H9 (cell line): Measurements from ENCODE around the gene GPI. TPM values are rescaled to one million over a fixed set of nuclear protein-coding genes. Genes with fewer than 3 reads are reported as not detected.

Experiments
- DNase-seq: peaks from one replicate; pipeline ENCODE4 v3.0.0-alpha.2; 2017
- H2AFZ ChIP-seq: one replicate; pipeline ENCODE4 v1.6.1; 2013; ENCODE audit warnings: mild to moderate bottlenecking, low read length, control low read depth, moderate library complexity
- H2AK5ac ChIP-seq: 2 replicates; pipeline ENCODE4 v1.6.1; 2013; ENCODE audit warnings: low read length, control low read depth, mixed read lengths; ENCODE audit not compliant: insufficient read length
- H2BK120ac ChIP-seq: one replicate; pipeline ENCODE4 v1.6.1; 2013; ENCODE audit warnings: low read depth, mild to moderate bottlenecking, low read length, control low read depth, inconsistent platforms; ENCODE audit not compliant: poor library complexity, severe bottlenecking
- H2BK12ac ChIP-seq: 2 replicates; pipeline ENCODE4 v1.6.1; 2013; ENCODE audit warnings: low read length, control low read depth, mixed read lengths, low read depth; ENCODE audit not compliant: insufficient read length
- H2BK15ac ChIP-seq: 2 replicates; pipeline ENCODE4 v1.6.1; 2013; ENCODE audit warnings: low read depth, low read length, control low read depth
- H2BK20ac ChIP-seq: one replicate; pipeline ENCODE4 v1.6.1; 2013; ENCODE audit warnings: low read depth, mild to moderate bottlenecking, low read length, control low read depth, inconsistent platforms; ENCODE audit not compliant: poor library complexity, severe bottlenecking
- H2BK5ac ChIP-seq: 2 replicates; pipeline ENCODE4 v1.6.1; 2013; ENCODE audit warnings: low read length, control low read depth, mixed read lengths; ENCODE audit not compliant: insufficient read length
- H3K14ac ChIP-seq: 2 replicates; pipeline ENCODE4 v1.6.1; 2013; ENCODE audit warnings: low read length, control low read depth; ENCODE audit not compliant: insufficient read depth
- H3K18ac ChIP-seq: 2 replicates; pipeline ENCODE4 v1.6.1; 2013; ENCODE audit warnings: low read depth, mild to moderate bottlenecking, mixed read lengths, low read length, control low read depth; ENCODE audit not compliant: insufficient read length
- H3K23ac ChIP-seq: 2 replicates; pipeline ENCODE4 v1.6.1; 2013; ENCODE audit warnings: low read length, control low read depth, mixed read lengths, low read depth; ENCODE audit not compliant: insufficient read length
- H3K23me2 ChIP-seq: 2 replicates; pipeline ENCODE4 v1.6.1; 2013; ENCODE audit warnings: low read depth, mild to moderate bottlenecking, mixed read lengths, low read length, control low read depth; ENCODE audit not compliant: insufficient read length, poor library complexity, severe bottlenecking
- H3K27ac ChIP-seq: 2 replicates; pipeline ENCODE4 v1.5.1; 2013; ENCODE audit warnings: low read length, control low read depth, mixed read lengths, low read depth; ENCODE audit not compliant: insufficient read length
- H3K27me3 ChIP-seq: 2 replicates; pipeline ENCODE4 v1.6.1; 2013; ENCODE audit warnings: low read length, control low read depth, inconsistent platforms; ENCODE audit not compliant: insufficient read depth
- H3K4ac ChIP-seq: 2 replicates; pipeline ENCODE4 v1.6.1; 2013; ENCODE audit warnings: low read depth, mild to moderate bottlenecking, control low read depth, inconsistent platforms, low read length, moderate library complexity
- H3K4me1 ChIP-seq: 2 replicates; pipeline ENCODE4 v1.6.1; 2013; ENCODE audit warnings: low read length, control low read depth, inconsistent platforms; ENCODE audit not compliant: insufficient read depth
- H3K4me2 ChIP-seq: 2 replicates; pipeline ENCODE4 v1.6.1; 2013; ENCODE audit warnings: low read length, control low read depth, mixed read lengths; ENCODE audit not compliant: insufficient read length, insufficient read depth
- H3K56ac ChIP-seq: 2 replicates; pipeline ENCODE4 v1.6.1; 2013; ENCODE audit warnings: low read depth, mild to moderate bottlenecking, mixed read lengths, low read length, control low read depth; ENCODE audit not compliant: insufficient read length
- H3K79me1 ChIP-seq: 2 replicates; pipeline ENCODE4 v1.6.1; 2013; ENCODE audit warnings: low read depth, mild to moderate bottlenecking, moderate library complexity, low read length, control low read depth, inconsistent platforms; ENCODE audit not compliant: insufficient read depth, poor library complexity, severe bottlenecking
- H3K79me2 ChIP-seq: 2 replicates; pipeline ENCODE4 v1.6.1; 2013; ENCODE audit warnings: low read length, control low read depth, inconsistent platforms; ENCODE audit not compliant: insufficient read depth
- H3K9ac ChIP-seq: 2 replicates; pipeline ENCODE4 v1.6.1; 2013; ENCODE audit warnings: low read length, control low read depth, mixed read lengths; ENCODE audit not compliant: insufficient read length; ENCODE audit errors: extremely low read depth
- H3K9me3 ChIP-seq: one replicate; pipeline ENCODE4 v1.6.1; 2013; ENCODE audit warnings: low read depth, low read length, inconsistent platforms; ENCODE audit not compliant: control insufficient read depth
- H3T11ph ChIP-seq: one replicate; pipeline ENCODE4 v1.6.1; 2013; ENCODE audit warnings: mild to moderate bottlenecking, low read length, control low read depth, inconsistent platforms
- H4K20me1 ChIP-seq: one replicate; pipeline ENCODE4 v1.6.1; 2013; ENCODE audit not compliant: control insufficient read depth, insufficient read length, insufficient read depth
- H4K5ac ChIP-seq: 2 replicates; pipeline ENCODE4 v1.6.1; 2013; ENCODE audit warnings: low read depth, mild to moderate bottlenecking, mixed read lengths, low read length, control low read depth; ENCODE audit not compliant: insufficient read length
- H4K8ac ChIP-seq: replicated peaks from 2 replicates; pipeline ENCODE4 v1.6.1; 2013; ENCODE audit warnings: low read length, control low read depth, mixed read lengths, low read depth; ENCODE audit not compliant: insufficient read length
- H4K91ac ChIP-seq: 2 replicates; pipeline ENCODE4 v1.6.1; 2013; ENCODE audit warnings: low read depth, mild to moderate bottlenecking, moderate library complexity, mixed read lengths, low read length, control low read depth; ENCODE audit not compliant: insufficient read length
- H3K27ac Mint-ChIP-seq, 3 experiments: 2 replicates in 2 of 3; 3 replicates in 1 of 3; pipeline ENCODE4 v1.8.0; 2020 to 2021; ENCODE audit warnings: mixed read lengths in 3 of 3, mild to moderate bottlenecking in 1 of 3, moderate library complexity in 1 of 3
- H3K27me3 Mint-ChIP-seq: 2 replicates; pipeline ENCODE4 v1.8.0; 2021; ENCODE audit warnings: low read depth, mild to moderate bottlenecking, moderate library complexity, mixed read lengths
- H3K36me3 Mint-ChIP-seq, 3 experiments: 2 replicates in 2 of 3; 3 replicates in 1 of 3; pipeline ENCODE4 v1.8.0; 2020 to 2021; ENCODE audit warnings: low read depth in 3 of 3, mixed read lengths in 3 of 3; ENCODE audit not compliant: insufficient read depth in 1 of 3
- H3K4me1 Mint-ChIP-seq, 2 experiments: 2 replicates each; pipeline ENCODE4 v1.8.0; 2020; ENCODE audit warnings: mixed read lengths in 2 of 2
- H3K4me3 Mint-ChIP-seq, 2 experiments: 2 replicates in 1 of 2; 3 replicates in 1 of 2; pipeline ENCODE4 v1.8.0; 2020 to 2021; ENCODE audit warnings: mild to moderate bottlenecking in 2 of 2, mixed read lengths in 2 of 2, moderate library complexity in 1 of 2
- H3K9me3 Mint-ChIP-seq, 2 experiments: 2 replicates in 1 of 2; 3 replicates in 1 of 2; pipeline ENCODE4 v1.8.0; 2020; ENCODE audit warnings: mild to moderate bottlenecking in 2 of 2, mixed read lengths in 2 of 2, moderate library complexity in 1 of 2
- CTCF ChIP-seq: fragments of 200-600 bp; sonication (generic); conservative IDR thresholded peaks from 3 replicates; pipeline ENCODE4 v1.8.0; 2021; ENCODE audit warnings: antibody characterized with exemption, mild to moderate bottlenecking
- WGBS: extraction: QIAGEN DNeasy Blood & Tissue Kit; methylation state at CpG from one replicate; pipeline ENCODE4 v1.1.7; 2013; ENCODE audit warnings: missing lambda C conversion rate, low lambda C conversion rate, mixed read lengths; ENCODE audit not compliant: insufficient read length; ENCODE audit errors: extremely low coverage; 5-methylcytosine and 5-hydroxymethylcytosine counted together
- total RNA-seq: library from RNA; stranded (reverse); gene quantifications from 2 replicates; pipeline ENCODE4 v1.2.1, GENCODE V29; 2021

GPI gene
- total RNA-seq, 1 experiment from 2014 or later = 373 TPM

- peaks cover 17 to 40% (median 23%) of the 10 kb centered on the region in 3 experiments for H3K36me3 Mint-ChIP-seq
- Histone ChIP-seq H3K79me1 (no peaks in the 10 kb centered on the region), H3K9me3 (no peaks in the 10 kb centered on the region), H3K27me3 (no peaks in the 10 kb centered on the region), H2AFZ (no peak overlapping the region), H3K79me2 (peaks cover 2% of the 10 kb centered on the region; the same call in 1 of the 2 replicates), H2BK5ac (no peak overlapping the region), H4K20me1 (no peaks in the 10 kb centered on the region), H3K56ac (no peak overlapping the region), H4K5ac (no peak overlapping the region), H3K18ac (no peak overlapping the region), H3K4me1 (no peaks in the 10 kb centered on the region), H2AK5ac (no peak overlapping the region), H2BK12ac (no peak overlapping the region), H3T11ph (no peak overlapping the region), H3K23ac (no peak overlapping the region), H4K8ac (no peak overlapping the region), H3K4me2 (no peak overlapping the region), H2BK15ac (no peak overlapping the region), H2BK20ac (no peak overlapping the region), H3K4ac (no peak overlapping the region), H3K14ac (no peak overlapping the region), H3K9ac (no peak overlapping the region), H3K27ac (no peak overlapping the region), H3K23me2 (peaks cover 4% of the 10 kb centered on the region), H4K91ac (no peak overlapping the region), H2BK120ac (no peak overlapping the region)
- H3K4me1 Mint-ChIP-seq = peaks cover 0 to 3% of the 10 kb centered on the region in 2 experiments; a peak in 1 of 4 replicates
- WGBS = no CpG with 5 or more reads among the region's 13 CpGs
- no peaks in the 10 kb centered on the region; a peak in 1 of 5 replicates for H3K9me3 Mint-ChIP-seq
- H3K27me3 Mint-ChIP-seq = no peaks in the 10 kb centered on the region
- no peak overlapping the region for H3K27ac Mint-ChIP-seq
- H3K4me3 Mint-ChIP-seq = peak overlapping the region; percentile 45 to 48; a peak in 3 of 5 replicates
- no peak for TF ChIP-seq CTCF
- DNase-seq = no peak
These were observed 41.1 kb downstream of the GPI start for GRCh38 chr19:34405892-34406660.
